ENCODE results near the gene FBLN2.

DNA sequence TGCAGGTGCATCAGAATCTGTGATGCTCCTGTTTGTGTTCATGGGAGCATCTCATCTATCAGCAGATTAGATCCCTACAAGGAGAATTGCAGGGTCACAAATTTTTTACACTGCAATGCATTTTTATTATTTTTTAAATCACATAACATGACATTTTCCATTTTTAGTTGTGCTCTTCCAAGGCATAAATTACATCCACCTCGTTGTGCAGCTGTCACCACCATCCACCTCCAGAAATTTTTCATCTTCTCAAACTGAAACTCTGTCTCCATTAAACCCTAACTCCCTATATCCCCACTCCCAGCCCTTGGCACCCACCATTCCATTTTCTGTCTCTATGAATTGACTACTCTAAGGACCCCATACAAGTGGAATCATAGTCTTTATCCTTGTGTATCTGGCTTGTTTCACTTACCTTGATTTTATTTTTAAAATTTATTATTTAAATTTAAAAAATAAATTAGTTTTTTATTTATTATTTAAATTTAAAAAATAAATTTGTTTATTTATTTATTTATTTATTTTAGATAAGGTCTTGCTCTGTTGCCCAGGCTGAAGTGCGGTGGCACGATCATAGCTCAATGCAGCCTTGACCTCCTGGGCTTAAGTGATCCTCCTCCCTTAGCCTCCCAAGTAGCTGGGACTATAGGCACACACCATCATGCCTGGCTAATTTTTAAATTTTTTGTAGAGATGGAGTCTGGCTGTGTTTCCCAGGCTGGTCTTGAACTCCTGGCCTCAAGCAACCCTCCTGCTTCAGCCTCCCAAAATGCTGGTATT is 47.7 kb downstream of the FBLN2 start:
- TF ChIP-seq, protein P1, sequence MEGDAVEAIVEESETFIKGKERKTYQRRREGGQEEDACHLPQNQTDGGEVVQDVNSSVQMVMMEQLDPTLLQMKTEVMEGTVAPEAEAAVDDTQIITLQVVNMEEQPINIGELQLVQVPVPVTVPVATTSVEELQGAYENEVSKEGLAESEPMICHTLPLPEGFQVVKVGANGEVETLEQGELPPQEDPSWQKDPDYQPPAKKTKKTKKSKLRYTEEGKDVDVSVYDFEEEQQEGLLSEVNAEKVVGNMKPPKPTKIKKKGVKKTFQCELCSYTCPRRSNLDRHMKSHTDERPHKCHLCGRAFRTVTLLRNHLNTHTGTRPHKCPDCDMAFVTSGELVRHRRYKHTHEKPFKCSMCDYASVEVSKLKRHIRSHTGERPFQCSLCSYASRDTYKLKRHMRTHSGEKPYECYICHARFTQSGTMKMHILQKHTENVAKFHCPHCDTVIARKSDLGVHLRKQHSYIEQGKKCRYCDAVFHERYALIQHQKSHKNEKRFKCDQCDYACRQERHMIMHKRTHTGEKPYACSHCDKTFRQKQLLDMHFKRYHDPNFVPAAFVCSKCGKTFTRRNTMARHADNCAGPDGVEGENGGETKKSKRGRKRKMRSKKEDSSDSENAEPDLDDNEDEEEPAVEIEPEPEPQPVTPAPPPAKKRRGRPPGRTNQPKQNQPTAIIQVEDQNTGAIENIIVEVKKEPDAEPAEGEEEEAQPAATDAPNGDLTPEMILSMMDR (IDR thresholded peaks at IDR 0.05), result no peak
- TF ChIP-seq POLR2A (IDR thresholded peaks at IDR 0.05), result no peak
